Parathyroid adenoma (tissue), 2 donors: ENCODE results near the gene MRPL49.

Experiments used
- H2AFZ ChIP-seq: fragments of 300-600 bp; sonication (generic); one replicate; pipeline ENCODE4 v1.7.0; 2017; ENCODE audit warnings: antibody characterized with exemption, mild to moderate bottlenecking
- H3K27ac ChIP-seq: fragments of 300-600 bp; sonication (generic); one replicate; pipeline ENCODE4 v1.7.0; 2017
- H3K27me3 ChIP-seq: fragments of 300-600 bp; sonication (generic); one replicate; pipeline ENCODE4 v1.7.0; 2017; ENCODE audit warnings: low read length; ENCODE audit not compliant: control insufficient read depth, insufficient read depth
- H3K36me3 ChIP-seq: fragments of 300-600 bp; sonication (generic); one replicate; pipeline ENCODE4 v1.7.0; 2017; ENCODE audit warnings: low read length; ENCODE audit not compliant: control insufficient read depth, insufficient read depth
- H3K4me1 ChIP-seq: fragments of 300-600 bp; sonication (generic); one replicate; pipeline ENCODE4 v1.7.0; 2017; ENCODE audit warnings: control low read depth
- H3K4me2 ChIP-seq: fragments of 300-600 bp; sonication (generic); one replicate; pipeline ENCODE4 v1.7.0; 2017; ENCODE audit warnings: low read length
- H3K4me3 ChIP-seq: fragments of 300-600 bp; sonication (generic); one replicate; pipeline ENCODE4 v1.7.0; 2017; ENCODE audit warnings: low read depth, low read length
- H3K79me2 ChIP-seq: fragments of 300-600 bp; sonication (generic); one replicate; pipeline ENCODE4 v1.7.0; 2017; ENCODE audit warnings: control low read depth
- H3K9ac ChIP-seq: fragments of 300-600 bp; sonication (generic); one replicate; pipeline ENCODE4 v1.7.0; 2017; ENCODE audit warnings: mild to moderate bottlenecking
- H3K9me3 ChIP-seq: fragments of 300-600 bp; sonication (generic); one replicate; pipeline ENCODE4 v1.7.0; 2017; ENCODE audit warnings: low read length; ENCODE audit not compliant: control insufficient read depth
- CTCF ChIP-seq: fragments of 300-600 bp; sonication (generic); IDR thresholded peaks from one replicate; pipeline ENCODE4 v1.7.0; 2017; ENCODE audit warnings: antibody characterized with exemption, mild to moderate bottlenecking
- donor health status: primary hyperparathyroidism.

Gene MRPL49

GRCh38 chr11:65129649-65130441 lies 7.7 kb downstream of the MRPL49 start:
- Histone ChIP-seq H3K4me1 (peaks cover 2% of the 10 kb centered on the region), H2AFZ (no peak overlapping the region), H3K4me2 (no peak overlapping the region), H3K36me3 (no peaks in the 10 kb centered on the region), H3K4me3 (no peak overlapping the region), H3K27ac (no peak overlapping the region), H3K27me3 (no peaks in the 10 kb centered on the region), H3K9ac (no peak overlapping the region), H3K79me2 (peaks cover 10% of the 10 kb centered on the region), H3K9me3 (no peaks in the 10 kb centered on the region)
- TF ChIP-seq CTCF = no peak

GRCh38 chr11:65130631-65131416 lies 8.7 kb downstream of the MRPL49 start:
- Histone ChIP-seq H3K4me1 (peaks cover 2% of the 10 kb centered on the region), H3K4me2 (no peak overlapping the region), H3K79me2 (peaks cover 10% of the 10 kb centered on the region), H3K4me3 (no peak overlapping the region), H3K9ac (no peak overlapping the region), H2AFZ (no peak overlapping the region), H3K36me3 (no peaks in the 10 kb centered on the region), H3K27me3 (no peaks in the 10 kb centered on the region), H3K9me3 (no peaks in the 10 kb centered on the region), H3K27ac (no peak overlapping the region)
- TF ChIP-seq CTCF = no peak

GRCh38 chr11:65131417-65131776 lies 9.3 kb downstream of the MRPL49 start:
- H3K9me3 ChIP-seq = no peaks in the 10 kb centered on the region
- no peak overlapping the region for H2AFZ ChIP-seq
- no peak overlapping the region for H3K9ac ChIP-seq
- H3K4me2 ChIP-seq = no peak overlapping the region
- no peaks in the 10 kb centered on the region for H3K36me3 ChIP-seq
- no peaks in the 10 kb centered on the region for H3K27me3 ChIP-seq
- H3K4me1 ChIP-seq = peaks cover 2% of the 10 kb centered on the region
- H3K79me2 ChIP-seq = peaks cover 10% of the 10 kb centered on the region
- no peak for TF ChIP-seq CTCF
- H3K27ac ChIP-seq = no peak overlapping the region
- H3K4me3 ChIP-seq = no peak overlapping the region

- H3K9ac ChIP-seq = no peak overlapping the region
- H3K4me2 ChIP-seq = no peak overlapping the region
- no peaks in the 10 kb centered on the region for H3K9me3 ChIP-seq
- no peak overlapping the region for H2AFZ ChIP-seq
- peaks cover 2% of the 10 kb centered on the region for H3K4me1 ChIP-seq
- peaks cover 10% of the 10 kb centered on the region for H3K79me2 ChIP-seq
- H3K4me3 ChIP-seq = no peak overlapping the region
- H3K36me3 ChIP-seq = no peaks in the 10 kb centered on the region
- H3K27ac ChIP-seq = no peak overlapping the region
- TF ChIP-seq CTCF = no peak
- H3K27me3 ChIP-seq = no peaks in the 10 kb centered on the region
These were observed 9.7 kb downstream of the MRPL49 start for GRCh38 chr11:65131895-65132237.
